Measurements from ENCODE around the gene SLC39A13.

The SLC39A13 gene

GRCh38 chr11:47407746-47408590 is at the start of gene SLC39A13:
SLC39A13 (plus strand) TSS chr11:47408590; CDS start chr11:47410095, 1,505 bp downstream.
- peak; percentile 87 to 88 for DNase-seq (ENCODE audit: low read depth in 1 of 2, low spot score in 1 of 2)

DNA sequence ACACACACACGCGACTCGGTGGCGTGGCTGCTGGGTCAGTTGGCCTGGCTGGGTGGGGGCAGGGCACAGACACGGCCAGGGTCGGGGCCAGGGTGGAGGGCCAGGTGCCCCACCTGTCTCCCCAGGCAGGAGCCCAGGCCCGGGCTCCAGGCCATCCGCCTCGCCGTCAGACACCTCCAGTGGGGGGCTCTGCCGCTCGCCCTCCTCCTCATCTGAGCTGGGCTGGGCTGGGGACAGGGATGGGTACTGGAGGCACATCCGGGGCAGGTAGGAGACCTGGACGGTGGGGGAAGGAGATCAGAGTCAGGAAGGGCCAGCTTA is 49.7 kb upstream of the SLC39A13 start:
- no peak for DNase-seq (ENCODE audit: low read depth in 1 of 2, low spot score in 1 of 2)

- no peak for DNase-seq (ENCODE audit: low read depth in 1 of 2, low spot score in 1 of 2)
Observed at GRCh38 chr11:47359162-47359561, 49.2 kb upstream of the SLC39A13 start.

- no peak for DNase-seq (ENCODE audit: low read depth in 1 of 2, low spot score in 1 of 2)
Observed at GRCh38 chr11:47359586-47359985, 48.8 kb upstream of the SLC39A13 start.

DNA sequence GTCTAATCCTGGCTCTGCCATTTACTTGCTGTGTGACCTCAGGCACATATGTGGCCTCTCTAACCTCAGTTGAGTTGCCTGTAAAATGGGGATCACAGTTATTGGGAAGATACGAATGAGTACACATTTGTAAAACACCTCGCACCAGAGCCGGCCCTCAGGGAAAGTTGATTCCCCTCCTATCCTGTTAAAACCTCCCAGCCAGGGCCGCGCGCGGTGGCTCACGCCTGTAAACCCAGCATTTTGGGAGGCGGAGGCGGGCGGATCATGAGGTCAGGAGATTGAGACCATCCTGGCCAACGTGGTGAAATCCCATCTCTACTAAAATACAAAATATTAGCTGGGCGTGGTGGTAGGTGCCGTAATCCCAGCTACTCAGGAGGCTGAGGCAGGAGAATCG is 48.0 kb upstream of the SLC39A13 start:
- no peak for DNase-seq (ENCODE audit: low read depth in 1 of 2, low spot score in 1 of 2)

DNA sequence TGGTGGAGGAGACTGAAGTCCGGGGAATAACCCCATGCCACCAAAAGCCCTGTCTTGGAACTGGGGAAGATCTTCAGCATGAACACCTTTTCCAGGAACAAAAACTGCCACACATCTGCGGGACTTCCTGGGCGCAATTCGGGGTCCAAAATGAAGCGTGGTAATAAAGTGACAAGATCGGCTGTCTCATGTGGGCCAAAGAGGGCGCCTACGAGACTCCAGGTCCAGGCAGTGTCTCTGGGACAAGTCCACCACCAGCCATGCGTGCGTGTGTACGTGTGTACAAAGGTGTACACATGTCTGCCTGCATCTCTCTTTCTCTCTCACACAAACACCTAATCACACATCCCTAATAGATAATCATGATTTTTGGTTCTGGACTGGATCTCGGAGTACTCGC is 47.0 kb upstream of the SLC39A13 start:
- DNase-seq (ENCODE audit: low read depth in 1 of 2, low spot score in 1 of 2): no peak

DNA sequence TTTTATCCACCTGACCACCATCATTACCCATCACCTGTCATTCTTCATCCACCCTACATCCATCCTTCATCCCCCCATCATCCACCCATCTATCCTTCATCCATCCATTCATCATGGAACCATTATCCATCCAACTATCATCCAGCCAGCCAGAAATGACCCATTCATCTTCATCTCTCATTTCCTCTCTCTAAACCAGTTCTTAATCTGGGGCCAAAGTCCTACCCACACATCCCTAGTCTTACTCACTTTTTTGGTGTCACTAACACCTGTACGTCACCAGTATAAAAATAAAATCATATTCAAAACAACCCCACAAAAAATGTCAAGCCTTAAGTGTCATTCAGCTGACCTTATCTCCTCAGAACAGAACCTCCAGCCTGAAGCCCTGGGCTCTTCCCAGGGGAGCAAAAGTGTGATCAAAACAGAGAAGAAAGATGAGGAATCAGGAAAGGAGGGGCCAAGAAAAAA is 42.3 kb upstream of the SLC39A13 start:
- no peak for DNase-seq (ENCODE audit: low read depth in 1 of 2, low spot score in 1 of 2)

DNA sequence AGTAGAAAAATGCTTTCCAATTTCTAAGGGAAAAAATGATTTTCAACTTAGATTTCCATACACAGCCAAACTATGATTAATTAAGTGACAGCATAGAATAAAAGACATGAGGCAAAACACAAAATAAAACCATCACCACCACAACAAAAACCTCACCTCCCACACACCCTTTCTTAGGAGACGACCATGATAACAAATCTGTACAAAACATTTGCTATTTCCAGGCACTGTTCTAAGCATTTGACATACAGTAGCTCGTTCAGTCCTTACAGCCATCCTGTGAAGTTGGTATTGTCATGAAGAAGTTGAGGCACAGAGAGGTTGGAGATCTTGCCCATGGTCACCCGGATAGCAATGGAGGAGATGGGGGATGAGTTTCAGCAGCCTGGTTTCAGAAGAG is 38.7 kb upstream of the SLC39A13 start:
- DNase-seq (ENCODE audit: low read depth in 1 of 2, low spot score in 1 of 2): peak in 1 of 2 donors; percentile 11

GRCh38 chr11:47372422-47372821 is 36.0 kb upstream of the SLC39A13 start:
- no peak for DNase-seq (ENCODE audit: low read depth in 1 of 2, low spot score in 1 of 2)

GRCh38 chr11:47373876-47374719 is 34.3 kb upstream of the SLC39A13 start:
- DNase-seq (ENCODE audit: low read depth in 1 of 2, low spot score in 1 of 2): peak; percentile 71 to 80

- no peak for DNase-seq (ENCODE audit: low read depth in 1 of 2, low spot score in 1 of 2)
Observed at GRCh38 chr11:47374720-47375019, 33.7 kb upstream of the SLC39A13 start.

- no peak for DNase-seq (ENCODE audit: low read depth in 1 of 2, low spot score in 1 of 2)
Observed at GRCh38 chr11:47375020-47375419, 33.4 kb upstream of the SLC39A13 start.

GRCh38 chr11:47375546-47376085 is 32.8 kb upstream of the SLC39A13 start:
- no peak for DNase-seq (ENCODE audit: low read depth in 1 of 2, low spot score in 1 of 2)

- DNase-seq (ENCODE audit: low read depth in 1 of 2, low spot score in 1 of 2): no peak
Observed at GRCh38 chr11:47376107-47376524, 32.3 kb upstream of the SLC39A13 start.

GRCh38 chr11:47376525-47377371 is 31.6 kb upstream of the SLC39A13 start:
- DNase-seq (ENCODE audit: low read depth in 1 of 2, low spot score in 1 of 2): no peak

DNA sequence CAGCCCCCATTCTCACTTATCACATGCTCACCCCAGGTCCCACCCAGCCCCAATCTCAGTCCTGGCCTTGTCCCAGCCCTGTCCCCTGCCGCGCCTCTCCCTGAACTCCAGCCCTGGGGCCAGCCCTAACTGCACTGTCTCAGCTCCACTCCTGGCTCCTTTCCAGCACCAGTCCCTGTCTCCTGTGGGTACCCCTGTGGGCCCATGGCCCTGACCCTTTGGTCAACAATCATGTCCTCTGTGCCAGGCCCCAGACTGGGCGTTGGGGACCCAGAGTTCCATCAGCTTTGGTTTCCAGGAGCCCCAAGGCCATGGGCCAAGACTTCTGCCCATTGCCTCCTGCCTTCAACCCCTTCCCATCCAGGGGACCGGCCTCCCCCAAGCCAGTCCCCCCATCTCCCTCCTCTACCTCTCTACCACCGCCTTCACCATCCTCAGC is 30.8 kb upstream of the SLC39A13 start:
- no peak for DNase-seq (ENCODE audit: low read depth in 1 of 2, low spot score in 1 of 2)

DNA sequence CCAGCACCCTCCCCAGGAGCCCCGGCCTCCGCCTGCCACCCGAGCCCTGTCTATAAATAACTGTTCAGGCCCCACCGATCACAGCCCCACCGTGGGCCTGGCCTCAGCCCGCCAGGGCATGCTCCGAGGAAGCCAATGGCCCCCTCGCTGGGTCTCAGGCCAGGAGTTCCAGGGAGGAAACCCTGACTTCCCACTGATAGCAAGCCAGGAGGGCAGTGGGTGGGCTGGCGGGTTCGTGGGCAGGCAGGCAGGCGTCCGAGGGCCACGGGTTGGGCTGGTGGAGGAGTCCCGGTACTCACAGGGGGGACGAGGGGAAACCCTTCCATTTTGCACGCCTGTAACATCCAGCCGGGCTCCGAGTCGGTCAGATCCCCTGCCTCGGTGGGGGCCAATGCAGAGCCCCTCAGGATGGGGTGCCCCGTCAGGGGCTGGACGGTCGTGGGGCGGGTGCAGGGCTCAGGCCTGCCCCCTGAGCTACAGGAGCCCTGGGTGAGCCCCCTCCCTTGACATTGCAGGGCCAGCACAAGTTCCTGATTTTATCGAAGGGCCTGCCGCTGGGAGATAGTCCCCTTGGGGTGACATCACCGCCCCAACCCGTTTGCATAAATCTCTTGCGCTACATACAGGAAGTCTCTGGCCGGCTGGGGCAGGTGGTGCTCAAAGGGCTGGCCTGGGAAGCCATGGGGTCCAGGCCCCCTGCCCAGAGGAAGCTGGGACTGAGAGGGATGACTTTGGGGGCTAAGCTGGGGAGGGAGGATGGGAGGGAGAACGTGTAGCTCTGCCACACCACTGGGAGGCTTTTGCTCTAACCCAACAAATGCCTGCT is 30.2 kb upstream of the SLC39A13 start, which contains the start of gene SPI1:
Gene SPI1, minus strand, starts transcription at position 538 of the 826 bp plus-strand sequence. Its CDS starts 194 bp downstream, at position 344.
- DNase-seq (ENCODE audit: low read depth in 1 of 2, low spot score in 1 of 2): no peak

DNA sequence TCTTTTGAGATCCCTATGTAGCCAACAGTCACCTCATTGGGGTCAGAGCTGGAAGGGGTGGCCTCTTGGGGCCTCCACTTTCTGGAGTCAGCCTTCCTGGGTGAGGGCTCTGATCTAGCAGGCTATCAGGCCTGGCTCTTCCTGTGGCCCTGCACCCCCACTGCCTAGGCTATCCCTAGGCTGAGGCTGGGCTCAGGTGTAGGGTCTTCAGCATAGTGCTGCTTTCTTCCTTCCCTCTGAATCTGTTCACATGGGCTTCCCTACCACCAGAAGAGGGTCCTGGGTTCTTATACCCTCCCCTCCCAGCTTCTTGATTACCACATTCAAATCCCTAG is 29.6 kb upstream of the SLC39A13 start:
- no peak for DNase-seq (ENCODE audit: low read depth in 1 of 2, low spot score in 1 of 2)

GRCh38 chr11:47379317-47379716 is 29.1 kb upstream of the SLC39A13 start:
- DNase-seq (ENCODE audit: low read depth in 1 of 2, low spot score in 1 of 2): no peak

GRCh38 chr11:47380078-47380477 is 28.3 kb upstream of the SLC39A13 start:
- no peak for DNase-seq (ENCODE audit: low read depth in 1 of 2, low spot score in 1 of 2)

All from activated CD4-positive, alpha-beta T cell treated with anti-CD3 and anti-CD28 coated beads, Interleukin-2, amount 50 U/mL, for 24 hours (primary cell).